OCI-LY1 (cell line): ENCODE results near the gene GNAZ.

Experiments used
- EZH2 ChIP-seq: fragments of 200-600 bp; sonication (generic), shearing (Covaris generic); IDR thresholded peaks from 2 replicates; pipeline ENCODE4 v1.8.0; 2017; ENCODE audit warnings: borderline replicate concordance, mixed run types, mild to moderate bottlenecking, antibody characterized with exemption, low read length, moderate library complexity, mixed read lengths
- TF ChIP-seq, protein P1 (sequence below): fragments of 200-600 bp; sonication (generic), shearing (Covaris generic); IDR thresholded peaks from 2 replicates; pipeline ENCODE4 v1.5.1; 2017; ENCODE audit warnings: mild to moderate bottlenecking, antibody characterized with exemption, low read length, moderate library complexity, mixed read lengths

DNA sequence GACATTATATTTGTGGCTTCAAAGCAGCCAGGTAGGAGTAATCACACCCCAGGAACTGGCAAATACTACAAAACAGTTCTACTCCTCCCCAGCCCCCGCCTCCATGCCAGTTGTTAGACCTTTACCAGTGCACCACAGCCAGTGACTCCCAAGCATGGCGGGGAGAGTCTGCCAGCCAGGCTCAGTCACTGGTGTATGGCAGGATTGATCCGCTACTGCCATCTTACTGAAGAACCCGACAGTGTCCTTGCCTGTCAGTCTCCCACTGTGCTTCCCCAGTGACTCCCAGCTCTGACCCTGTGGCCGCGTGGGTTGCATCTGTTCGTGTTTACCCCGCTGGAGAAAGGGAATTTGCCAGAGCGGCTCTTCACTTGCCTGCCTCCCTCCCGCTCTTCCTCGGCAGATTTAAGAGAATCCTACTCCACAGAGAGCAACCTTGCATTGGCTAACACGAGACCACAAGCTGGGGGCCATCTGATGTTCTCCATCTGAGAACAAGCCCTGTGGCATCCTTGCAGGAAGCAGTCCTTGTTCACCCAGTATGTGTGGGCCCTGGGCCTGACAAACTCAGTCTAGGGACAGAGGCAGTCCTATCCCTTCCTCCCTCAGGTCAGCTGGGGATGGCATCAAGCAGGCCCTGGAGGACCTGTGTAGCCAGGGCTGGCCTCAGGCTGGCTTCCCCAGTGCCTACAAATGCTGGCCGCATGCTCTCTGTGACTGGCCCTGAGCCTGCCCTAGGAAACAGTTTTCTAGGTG, 33.1 kb downstream of the GNAZ start:
- TF ChIP-seq, protein P1, sequence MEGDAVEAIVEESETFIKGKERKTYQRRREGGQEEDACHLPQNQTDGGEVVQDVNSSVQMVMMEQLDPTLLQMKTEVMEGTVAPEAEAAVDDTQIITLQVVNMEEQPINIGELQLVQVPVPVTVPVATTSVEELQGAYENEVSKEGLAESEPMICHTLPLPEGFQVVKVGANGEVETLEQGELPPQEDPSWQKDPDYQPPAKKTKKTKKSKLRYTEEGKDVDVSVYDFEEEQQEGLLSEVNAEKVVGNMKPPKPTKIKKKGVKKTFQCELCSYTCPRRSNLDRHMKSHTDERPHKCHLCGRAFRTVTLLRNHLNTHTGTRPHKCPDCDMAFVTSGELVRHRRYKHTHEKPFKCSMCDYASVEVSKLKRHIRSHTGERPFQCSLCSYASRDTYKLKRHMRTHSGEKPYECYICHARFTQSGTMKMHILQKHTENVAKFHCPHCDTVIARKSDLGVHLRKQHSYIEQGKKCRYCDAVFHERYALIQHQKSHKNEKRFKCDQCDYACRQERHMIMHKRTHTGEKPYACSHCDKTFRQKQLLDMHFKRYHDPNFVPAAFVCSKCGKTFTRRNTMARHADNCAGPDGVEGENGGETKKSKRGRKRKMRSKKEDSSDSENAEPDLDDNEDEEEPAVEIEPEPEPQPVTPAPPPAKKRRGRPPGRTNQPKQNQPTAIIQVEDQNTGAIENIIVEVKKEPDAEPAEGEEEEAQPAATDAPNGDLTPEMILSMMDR, result no peak
- TF ChIP-seq EZH2, result no peak
